ENCODE results near the gene DNAJC21.

DNA sequence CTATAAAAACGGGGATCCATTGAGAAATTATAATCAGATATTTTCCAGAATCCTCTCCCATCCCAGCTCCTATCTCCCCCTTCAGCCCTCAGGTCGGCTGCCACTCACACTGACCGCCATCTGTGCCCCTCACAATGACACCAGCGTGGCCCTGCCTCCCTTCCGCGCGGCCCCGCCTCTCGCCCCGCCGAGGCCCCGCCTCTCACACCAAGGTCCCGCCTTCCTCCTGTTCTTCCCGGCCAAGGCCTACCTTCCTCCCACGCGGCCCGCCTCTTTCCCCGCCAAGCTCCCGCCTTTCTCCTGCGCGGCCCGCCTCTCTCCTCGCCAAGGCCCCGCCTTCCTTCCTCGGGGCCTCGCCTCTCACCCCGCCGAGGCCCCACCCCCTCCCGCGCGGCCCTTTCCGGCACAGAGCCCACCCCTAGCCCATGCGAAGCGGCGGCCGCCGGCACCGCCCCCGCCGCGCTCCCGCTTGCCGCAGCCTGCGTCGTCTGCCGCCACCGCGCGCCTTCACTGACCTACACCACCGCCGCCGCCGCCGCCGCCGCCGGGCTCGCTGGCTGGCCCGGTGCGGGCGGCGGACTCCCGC, at the start of gene DNAJC21:
- TF ChIP-seq CTCF (conservative IDR thresholded peaks at IDR 0.05 in 1 of 2, IDR thresholded peaks at IDR 0.05 in 1 of 2; ENCODE audit: low read depth in 1 of 2, low read length in 2 of 2), result no peak
- TF ChIP-seq EZH2 (IDR thresholded peaks at IDR 0.05; ENCODE audit: low read length, missing control alignments), result no peak

All from fibroblast of lung (primary cell).